ENCODE results near the gene APOBR. TPM values are rescaled to one million over a fixed set of nuclear protein-coding genes. Genes with fewer than 3 reads are reported as not detected.

The APOBR gene
- total RNA-seq, 2 experiments from 2014 or later = 0.47 to 3.4 TPM

- Histone ChIP-seq H3K9me2 (ENCODE audit: insufficient read depth, low read length) (no peaks in the 10 kb centered on the region), H3K4me2 (ENCODE audit: low read length) (no peak overlapping the region), H3K4me3 (ENCODE audit: low read depth, low read length, poor library complexity, severe bottlenecking) (no peak overlapping the region), H3K9me3 (ENCODE audit: low read length) (no peaks in the 10 kb centered on the region), H4K20me1 (ENCODE audit: insufficient read depth, low read length) (no peaks in the 10 kb centered on the region), H3K4me1 (ENCODE audit: insufficient read depth, low read length, poor library complexity, severe bottlenecking) (peaks cover 10% of the 10 kb centered on the region), H2AFZ (ENCODE audit: low read length) (no peak overlapping the region), H3K36me3 (ENCODE audit: insufficient read depth, low read length) (no peaks in the 10 kb centered on the region), H3K27ac (ENCODE audit: low read depth, low read length, poor library complexity, severe bottlenecking) (no peak overlapping the region), H3K79me2 (ENCODE audit: insufficient read depth, low read depth, low read length) (no peaks in the 10 kb centered on the region)
- TF ChIP-seq, protein P1, sequence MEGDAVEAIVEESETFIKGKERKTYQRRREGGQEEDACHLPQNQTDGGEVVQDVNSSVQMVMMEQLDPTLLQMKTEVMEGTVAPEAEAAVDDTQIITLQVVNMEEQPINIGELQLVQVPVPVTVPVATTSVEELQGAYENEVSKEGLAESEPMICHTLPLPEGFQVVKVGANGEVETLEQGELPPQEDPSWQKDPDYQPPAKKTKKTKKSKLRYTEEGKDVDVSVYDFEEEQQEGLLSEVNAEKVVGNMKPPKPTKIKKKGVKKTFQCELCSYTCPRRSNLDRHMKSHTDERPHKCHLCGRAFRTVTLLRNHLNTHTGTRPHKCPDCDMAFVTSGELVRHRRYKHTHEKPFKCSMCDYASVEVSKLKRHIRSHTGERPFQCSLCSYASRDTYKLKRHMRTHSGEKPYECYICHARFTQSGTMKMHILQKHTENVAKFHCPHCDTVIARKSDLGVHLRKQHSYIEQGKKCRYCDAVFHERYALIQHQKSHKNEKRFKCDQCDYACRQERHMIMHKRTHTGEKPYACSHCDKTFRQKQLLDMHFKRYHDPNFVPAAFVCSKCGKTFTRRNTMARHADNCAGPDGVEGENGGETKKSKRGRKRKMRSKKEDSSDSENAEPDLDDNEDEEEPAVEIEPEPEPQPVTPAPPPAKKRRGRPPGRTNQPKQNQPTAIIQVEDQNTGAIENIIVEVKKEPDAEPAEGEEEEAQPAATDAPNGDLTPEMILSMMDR (conservative IDR thresholded peaks at IDR 0.05; ENCODE audit: low read length) = no peak
- TF ChIP-seq EZH2phosphoT487 (IDR thresholded peaks at IDR 0.05; ENCODE audit: borderline replicate concordance, low read depth, low read length) = no peak
- CTCF ChIA-PET (ENCODE audit: unreplicated experiment) = interaction anchor here (0.7 kb wide), 1 partner anchor 8 kb away, joined by 9 read pairs; no protein-coding TSS in a partner anchor
- no peak for DNase-seq (ENCODE audit: low spot score)
- POLR2A ChIA-PET = no interaction called here
- intact Hi-C loops (cut with micrococcal nuclease; ENCODE audit: unreplicated experiment) = no loop called here
- BruUV-seq (replicated peaks) = no TSS peak
These were observed 9.2 kb downstream of the APOBR start for GRCh38 chr16:28503470-28504259.

GRCh38 chr16:28504707-28505404 is 10.4 kb downstream of the APOBR start:
- Histone ChIP-seq H2AFZ (ENCODE audit: low read length) (no peak overlapping the region), H3K4me3 (ENCODE audit: low read depth, low read length, poor library complexity, severe bottlenecking) (no peak overlapping the region), H3K4me2 (ENCODE audit: low read length) (no peak overlapping the region), H3K27ac (ENCODE audit: low read depth, low read length, poor library complexity, severe bottlenecking) (no peak overlapping the region), H3K79me2 (ENCODE audit: insufficient read depth, low read depth, low read length) (no peaks in the 10 kb centered on the region), H3K9me2 (ENCODE audit: insufficient read depth, low read length) (no peaks in the 10 kb centered on the region), H3K4me1 (ENCODE audit: insufficient read depth, low read length, poor library complexity, severe bottlenecking) (peaks cover 11% of the 10 kb centered on the region), H3K9me3 (ENCODE audit: low read length) (no peaks in the 10 kb centered on the region), H3K36me3 (ENCODE audit: insufficient read depth, low read length) (no peaks in the 10 kb centered on the region), H4K20me1 (ENCODE audit: insufficient read depth, low read length) (no peaks in the 10 kb centered on the region)
- intact Hi-C loops (cut with micrococcal nuclease; ENCODE audit: unreplicated experiment) = no loop called here
- DNase-seq (ENCODE audit: low spot score) = no peak
- TF ChIP-seq, protein P1 (conservative IDR thresholded peaks at IDR 0.05; ENCODE audit: low read length) = no peak
- TF ChIP-seq EZH2phosphoT487 (IDR thresholded peaks at IDR 0.05; ENCODE audit: borderline replicate concordance, low read depth, low read length) = no peak
- POLR2A ChIA-PET = no interaction called here
- BruUV-seq (replicated peaks) = no TSS peak
- CTCF ChIA-PET (ENCODE audit: unreplicated experiment) = no interaction called here

Data from OCI-LY7 (cell line).